Lower leg skin (tissue), 3 donors: ENCODE results near the gene PIK3R3.

ENCODE experiments used
- CTCF ChIP-seq, 3 donors: fragments of 450-650 bp; IDR thresholded peaks; one replicate each; pipeline ENCODE4 v1.5.1; 2016; ENCODE audit warnings: antibody characterized with exemption in 3 of 3, mild to moderate bottlenecking in 3 of 3, moderate library complexity in 2 of 3
- POLR2A ChIP-seq, 2 donors: fragments of 450-650 bp; IDR thresholded peaks; one replicate each; pipeline ENCODE4 v1.6.1; 2016 to 2017; ENCODE audit warnings: antibody characterized with exemption in 2 of 2, mild to moderate bottlenecking in 1 of 2, moderate library complexity in 1 of 2

- TF ChIP-seq CTCF (IDR thresholded peaks at IDR 0.05) (no peak), POLR2A (IDR thresholded peaks at IDR 0.05) (no peak)
Observed at GRCh38 chr1:46130121-46130520, 2.3 kb downstream of the PIK3R3 start.
